ENCODE measurements around the gene CLK1. TPM values are rescaled to one million over a fixed set of nuclear protein-coding genes. Genes with fewer than 3 reads are reported as not detected.
"Not testable (repeated sequence)": the region's sequence is repeated elsewhere in the genome, so short reads cannot be mapped to it uniquely, and the experiment has no call there.

Gene CLK1
- polyA plus RNA-seq, 3 donors, result 55.4 to 253 (median 74.5) TPM

DNA sequence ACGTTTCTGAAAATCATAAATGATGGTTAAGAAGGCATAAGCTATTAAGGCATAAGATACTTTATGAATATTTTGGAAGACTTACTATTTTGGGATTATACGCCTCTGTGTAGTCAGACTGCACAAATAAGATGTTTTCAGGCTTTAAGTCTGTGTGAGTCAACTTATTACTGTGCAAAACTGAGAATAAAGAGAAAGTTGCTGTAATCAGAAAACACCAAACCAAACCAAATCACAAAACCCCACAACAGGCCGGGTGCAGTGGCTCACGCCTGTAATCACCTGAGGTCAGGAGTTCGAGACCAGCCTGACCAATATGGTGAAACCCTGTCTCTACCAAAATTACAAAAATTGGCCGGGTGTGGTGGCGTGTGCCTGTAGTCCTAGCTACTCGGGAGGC is 7.7 kb downstream of the CLK1 start:
- no peak overlapping the region for H3K27ac ChIP-seq (ENCODE audit: low read depth, low read length)
- 85 to 88% (median 85%) methylated on average over 8 of the region's 8 CpGs for WGBS, 3 donors

DNA sequence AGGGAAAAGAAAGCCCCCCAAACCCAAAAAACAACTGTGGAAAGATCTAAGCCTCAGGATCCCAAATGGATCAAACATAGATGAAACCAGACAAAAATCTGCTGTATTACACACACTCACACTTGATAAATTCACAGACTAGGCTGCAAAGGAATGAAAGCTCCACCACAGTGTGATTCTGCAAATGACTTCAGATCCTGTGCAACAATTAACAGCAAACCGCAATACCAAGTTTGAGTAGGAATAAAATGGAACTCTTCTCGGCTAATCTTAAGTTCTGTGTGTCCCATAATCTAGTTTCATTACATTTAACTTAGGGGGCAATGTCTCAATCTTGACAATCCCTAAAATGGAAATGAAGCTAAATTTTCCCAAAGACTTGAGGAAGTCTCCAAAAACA is 11.9 kb downstream of the CLK1 start:
- 93 to 99% (median 95%) methylated on average over 2 of the region's 2 CpGs for WGBS, 3 donors

DNA sequence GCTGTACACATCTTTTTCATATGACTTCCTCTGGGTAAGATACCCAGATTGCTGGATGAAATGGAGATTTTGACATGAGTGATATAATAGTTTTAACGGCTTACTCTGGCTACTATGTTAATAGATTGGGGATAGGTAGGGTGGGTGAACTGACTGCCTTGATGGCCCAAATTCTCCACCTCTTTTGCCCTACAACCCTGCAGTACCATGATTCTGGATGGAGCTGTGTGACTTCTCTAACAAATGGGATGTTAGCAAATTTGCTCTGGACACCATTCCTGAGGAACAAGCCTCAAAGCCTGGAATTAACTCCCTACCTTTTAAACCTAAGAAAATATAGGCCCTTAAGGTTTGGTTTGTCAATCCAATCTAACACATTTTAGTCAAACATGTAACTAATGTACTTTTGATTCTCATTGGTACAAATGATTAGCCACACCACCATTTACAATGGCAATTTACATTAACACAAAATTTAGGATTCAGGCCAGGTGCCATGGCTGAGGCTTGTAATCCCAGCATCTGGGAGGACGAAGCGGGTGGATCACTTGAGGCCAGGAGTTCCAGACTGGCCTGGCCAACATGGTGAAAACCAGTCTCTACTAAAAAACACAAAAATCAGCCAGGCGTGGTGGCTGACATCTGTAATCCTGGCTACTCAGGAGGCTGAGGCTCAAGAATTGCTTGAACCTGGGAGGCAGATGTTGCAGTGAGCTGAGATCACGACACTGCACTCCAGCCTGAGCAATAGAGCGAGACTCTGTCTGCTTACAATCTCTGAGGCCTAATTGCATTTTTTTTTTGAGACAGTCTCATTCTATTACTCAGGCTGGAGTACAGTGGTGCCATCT is 12.8 kb downstream of the CLK1 start:
- 95 to 98% (median 98%) methylated on average over 6 of the region's 6 CpGs for WGBS, 3 donors
- no peak overlapping the region for H3K27ac ChIP-seq (ENCODE audit: low read depth, low read length)

More for the DNA sequence above, 11.9 kb downstream of the CLK1 start:
- no peak overlapping the region for H3K27ac ChIP-seq (ENCODE audit: low read depth, low read length)

DNA sequence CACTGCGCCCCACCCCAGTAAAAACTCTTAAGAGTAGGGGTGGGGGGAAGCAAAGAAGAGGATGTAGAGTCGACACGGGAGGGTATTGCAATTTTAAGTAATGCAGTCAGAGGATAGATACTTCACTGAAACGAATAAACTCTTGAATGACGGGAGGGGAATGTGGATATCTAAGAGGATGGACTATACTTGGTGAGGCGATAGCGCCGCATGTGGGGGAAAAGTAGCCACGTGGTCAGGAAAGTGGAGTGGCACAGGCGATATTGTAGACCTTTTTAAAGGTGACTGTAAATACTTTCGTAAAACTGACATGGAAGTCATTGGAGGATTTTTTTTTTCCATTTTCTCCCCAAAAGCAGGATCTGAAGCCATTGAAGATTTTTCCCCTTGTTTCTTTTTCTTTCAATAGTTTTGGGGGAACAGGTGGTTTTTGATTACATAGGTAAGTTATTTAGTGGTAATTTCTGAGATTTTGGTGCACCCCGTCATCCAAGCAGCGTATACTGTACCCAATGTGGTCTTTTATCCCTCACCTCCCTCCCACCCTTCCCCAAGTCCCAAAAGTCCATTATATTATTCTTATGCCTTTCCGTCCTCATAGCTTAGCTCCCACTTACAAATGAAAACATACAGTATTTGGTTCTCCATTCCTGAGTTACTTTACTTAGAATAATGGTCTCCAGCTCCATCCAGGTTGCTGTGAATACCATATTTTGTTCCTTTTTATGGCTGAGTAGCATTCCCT is 13.8 kb downstream of the CLK1 start:
- 87 to 91% (median 89%) methylated on average over 14 of the region's 14 CpGs for WGBS, 3 donors

DNA sequence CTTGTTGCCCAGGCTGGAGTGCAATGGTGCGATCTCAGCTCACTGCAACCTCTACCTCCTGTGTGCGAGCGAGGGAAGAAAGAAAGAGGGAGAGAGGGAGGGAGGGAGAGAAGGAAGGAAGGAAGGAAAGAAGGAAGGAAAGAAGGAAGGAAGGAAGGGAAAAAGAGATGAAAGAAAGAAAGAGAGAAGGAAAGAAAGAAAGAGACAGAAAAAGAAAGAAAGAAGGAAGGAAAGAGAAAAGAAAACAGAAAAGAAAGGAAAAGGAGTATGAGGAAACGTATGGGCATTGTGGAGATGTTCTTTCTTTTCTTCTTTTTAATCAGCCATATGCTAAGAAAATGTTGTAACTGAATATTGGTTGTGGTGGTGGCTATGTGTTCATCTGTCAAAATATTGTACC is 16.5 kb downstream of the CLK1 start:
- 71 to 86% (median 80%) methylated on average over 4 of the region's 4 CpGs for WGBS, 3 donors
- no peak overlapping the region for H3K27ac ChIP-seq (ENCODE audit: low read depth, low read length)

More for the DNA sequence above, 13.8 kb downstream of the CLK1 start:
- H3K27ac ChIP-seq (ENCODE audit: low read depth, low read length), result no peak overlapping the region

DNA sequence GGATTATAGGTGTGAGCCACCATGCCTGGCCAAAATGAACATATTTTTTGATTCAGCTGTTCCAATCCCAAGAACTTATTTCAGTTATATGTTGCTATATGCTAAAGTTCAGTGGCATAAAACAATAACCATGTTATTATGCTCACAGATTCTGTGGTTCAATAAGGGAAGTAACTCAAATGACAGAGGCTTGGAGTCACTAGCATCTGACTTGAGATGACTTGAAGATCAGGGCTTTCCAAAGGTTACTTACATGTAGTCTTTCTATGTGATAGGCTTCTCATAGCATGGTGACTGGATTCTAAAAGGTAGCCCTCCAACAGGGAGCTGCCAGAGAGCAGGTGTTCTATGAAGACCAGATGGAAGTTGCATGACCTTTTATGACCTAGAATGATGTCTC is 17.2 kb downstream of the CLK1 start:
- no peak overlapping the region for H3K27ac ChIP-seq (ENCODE audit: low read depth, low read length)

DNA sequence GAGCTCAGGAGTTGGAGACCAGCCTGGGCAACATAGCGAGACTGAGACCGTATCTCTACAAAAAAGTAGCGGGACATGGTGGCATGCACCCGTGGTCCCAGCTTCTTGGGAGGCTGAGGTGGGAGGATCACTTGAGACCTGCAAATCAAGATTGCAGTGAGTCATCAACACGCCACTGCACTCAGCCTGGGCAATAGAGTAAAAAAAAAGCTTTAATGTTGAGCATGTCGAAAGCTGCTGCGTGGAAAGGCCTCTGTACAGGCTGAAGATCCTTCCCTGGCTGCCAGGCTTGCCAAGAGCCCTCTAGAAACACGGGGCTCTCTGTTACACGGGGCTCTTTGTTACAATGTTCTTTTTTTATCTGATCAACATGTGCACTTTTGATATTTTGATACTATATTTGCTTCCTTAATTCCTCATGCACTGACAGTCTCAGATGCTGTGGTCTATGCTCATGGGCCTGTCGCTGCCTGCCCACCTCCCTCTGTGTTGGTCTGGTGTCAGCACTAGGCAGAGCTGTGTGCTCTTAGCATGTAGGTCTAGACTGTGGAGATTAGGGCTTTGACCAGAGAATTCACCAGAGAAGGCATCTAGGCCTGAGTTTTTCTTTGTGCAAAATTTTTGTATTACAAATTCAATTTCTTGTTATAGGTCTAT is 18.7 kb downstream of the CLK1 start:
- H3K27ac ChIP-seq (ENCODE audit: low read depth, low read length), result no peak overlapping the region
- 87 to 93% (median 88%) methylated on average over 10 of the region's 10 CpGs for WGBS, 3 donors

DNA sequence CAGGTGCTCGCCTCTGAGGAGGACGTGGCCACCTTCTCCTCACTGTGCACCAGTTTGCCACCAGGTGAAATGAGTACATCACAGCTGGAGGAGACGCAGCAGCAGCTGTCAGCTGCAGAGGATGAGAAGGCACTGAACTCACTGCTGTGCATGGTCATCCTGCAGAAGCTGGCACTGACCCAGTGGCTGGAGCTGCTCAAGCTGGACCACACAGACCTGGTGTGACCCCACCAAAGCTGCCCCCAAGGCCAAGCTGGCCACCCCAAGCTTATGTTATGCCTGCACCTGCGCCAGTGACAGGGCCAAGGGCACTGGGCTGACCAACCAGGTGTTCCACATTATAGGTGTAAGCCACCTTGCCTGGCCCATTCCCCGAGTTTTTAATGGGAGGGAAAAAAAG is 19.3 kb downstream of the CLK1 start:
- WGBS, 3 donors, result 85 to 94% (median 93%) methylated on average over 5 of the region's 5 CpGs

DNA sequence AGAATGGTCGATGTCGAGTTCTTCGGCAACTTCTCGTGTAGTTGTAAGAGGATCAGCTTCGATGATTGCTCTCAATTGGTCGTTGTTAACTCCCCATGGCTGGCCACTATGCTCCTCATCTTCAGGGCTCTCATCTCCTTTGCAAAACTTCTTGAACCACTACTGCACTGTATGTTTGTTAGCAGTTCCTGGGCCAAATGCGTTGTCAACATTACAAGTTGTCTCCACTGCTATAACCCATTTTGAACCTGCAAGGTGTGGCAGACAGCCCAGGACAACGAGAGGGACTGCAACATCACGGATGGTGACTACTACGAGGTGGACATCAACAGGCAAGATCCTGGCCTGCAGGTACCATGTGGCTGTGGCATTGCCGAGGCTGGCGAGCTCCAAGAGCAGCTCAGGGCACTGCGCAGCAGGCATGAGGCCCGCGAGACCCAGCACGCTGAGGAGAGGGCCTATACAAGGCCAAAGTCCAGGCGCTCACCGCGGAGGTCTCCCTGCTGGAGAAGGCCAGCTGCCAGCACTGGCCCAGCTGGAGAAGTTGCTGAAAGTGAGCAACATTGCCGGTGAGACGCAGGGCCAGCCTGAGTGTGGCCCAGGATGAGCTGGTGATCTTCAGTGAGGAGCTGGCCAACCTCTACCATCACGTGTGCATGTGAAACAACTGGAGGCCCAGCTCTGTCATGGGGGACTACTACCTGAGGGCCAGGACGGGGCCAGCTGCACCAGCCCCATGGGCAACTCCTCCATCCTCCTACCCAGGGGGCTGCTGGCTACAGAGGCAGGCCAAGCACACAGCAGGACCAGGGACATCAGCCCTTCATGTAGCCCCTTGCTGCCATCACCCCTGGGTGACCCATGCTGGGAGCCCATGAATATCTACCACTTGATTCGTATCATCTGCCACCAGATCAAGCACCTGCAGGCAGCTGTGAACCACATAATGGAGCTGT is 20.2 kb downstream of the CLK1 start:
- H3K27ac ChIP-seq (ENCODE audit: low read depth, low read length), result no peak overlapping the region
- WGBS, 3 donors, result 88 to 93% (median 93%) methylated on average over 24 of the region's 24 CpGs

More for the DNA sequence above, 19.3 kb downstream of the CLK1 start:
- H3K27ac ChIP-seq (ENCODE audit: low read depth, low read length), result no peak overlapping the region

DNA sequence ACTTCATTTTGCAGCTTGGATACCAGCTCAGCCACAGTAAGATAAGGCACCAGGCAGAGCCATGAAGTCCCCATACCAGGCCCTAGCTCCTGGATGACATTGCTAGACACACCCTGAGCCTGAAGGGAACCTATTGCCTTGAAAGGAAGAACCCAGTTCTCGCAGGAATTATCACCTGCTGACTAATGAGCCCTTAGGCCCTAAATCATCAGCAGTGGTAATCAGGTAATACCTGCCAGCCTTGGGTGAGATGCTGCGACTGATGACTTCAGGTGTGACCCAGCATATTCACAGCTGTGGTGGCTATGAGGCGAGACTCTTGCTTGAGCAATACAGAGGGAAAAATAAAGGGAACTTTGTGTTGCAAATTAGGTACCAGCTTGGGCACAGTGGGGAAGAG is 24.9 kb downstream of the CLK1 start:
- 79 to 92% (median 89%) methylated on average over 3 of the region's 3 CpGs for WGBS, 3 donors
- H3K27ac ChIP-seq (ENCODE audit: low read depth, low read length), result no peak overlapping the region

DNA sequence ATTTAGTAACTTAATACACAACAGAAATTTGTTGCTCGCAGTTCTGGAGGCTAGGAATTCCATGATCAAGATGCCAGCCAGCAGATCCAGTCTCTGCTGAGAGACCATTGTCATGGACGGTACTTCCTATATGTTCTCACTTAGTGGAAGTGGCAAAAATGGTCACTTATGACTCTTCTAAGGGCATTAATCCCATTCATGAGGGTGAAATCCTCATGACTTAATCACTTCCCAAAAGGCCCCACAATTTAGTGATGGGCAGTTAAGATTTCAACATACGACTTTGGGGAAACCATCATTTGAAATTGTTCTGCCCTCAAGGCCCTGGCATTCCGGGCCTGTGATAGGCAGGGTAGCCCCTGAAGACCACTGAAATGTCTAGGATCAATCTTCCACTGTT is 29.8 kb downstream of the CLK1 start:
- WGBS, 3 donors, result 87 to 88% (median 88%) methylated on average over 4 of the region's 4 CpGs
- H3K27ac ChIP-seq (ENCODE audit: low read depth, low read length), result no peak overlapping the region

DNA sequence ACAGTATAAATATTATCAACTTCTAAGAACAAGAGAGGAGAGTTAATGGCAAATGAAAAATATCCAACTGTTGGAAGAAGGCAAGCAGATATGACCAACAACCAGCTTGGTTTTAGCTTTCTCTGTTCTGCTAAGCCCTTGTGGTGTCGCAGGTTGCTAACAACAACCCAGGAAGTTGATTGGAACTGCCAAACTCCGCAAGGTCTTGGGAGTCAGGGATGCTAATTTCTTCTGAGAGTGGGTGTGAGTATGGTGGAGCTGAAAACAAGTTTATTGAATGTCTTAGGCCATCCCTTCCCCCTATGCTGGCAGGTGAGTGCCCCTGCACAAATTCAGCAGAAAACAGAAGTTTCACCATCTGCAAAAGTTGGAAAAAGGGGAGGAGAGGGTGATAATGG is 35.2 kb downstream of the CLK1 start:
- 90 to 97% (median 92%) methylated on average over 2 of the region's 2 CpGs for WGBS, 3 donors
- no peak overlapping the region for H3K27ac ChIP-seq (ENCODE audit: low read depth, low read length)

DNA sequence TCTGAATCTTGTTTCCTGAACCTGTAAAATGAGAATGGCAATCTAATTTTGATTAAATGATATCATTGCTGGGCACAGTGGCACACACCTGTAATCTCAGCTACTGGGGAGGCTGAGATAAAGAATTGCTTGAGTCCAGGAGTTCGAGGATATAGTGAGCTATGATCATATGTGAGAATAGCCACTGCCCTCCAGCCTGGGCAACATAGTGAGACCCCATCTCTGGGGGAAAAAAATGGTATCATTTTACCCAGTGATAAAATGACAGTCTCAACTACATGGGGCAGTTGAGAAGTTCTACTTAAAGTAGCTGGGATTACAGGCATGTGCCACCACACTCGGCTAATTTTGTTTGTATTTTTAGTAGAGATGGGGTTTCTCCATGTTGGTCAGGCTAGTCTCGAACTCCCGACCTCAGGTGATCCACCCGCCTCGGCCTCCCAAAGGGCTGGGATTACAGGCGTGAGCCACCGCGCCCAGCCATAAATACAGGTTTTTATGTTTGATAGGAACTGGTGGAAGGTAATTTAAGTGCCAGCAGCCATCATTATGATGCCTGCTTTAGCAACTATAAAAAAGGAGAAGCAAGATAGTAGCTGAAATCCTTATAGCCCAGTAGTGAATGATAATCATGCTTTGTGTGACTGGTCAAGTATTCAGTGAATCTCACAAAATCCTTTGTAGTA is 35.7 kb downstream of the CLK1 start:
- no peak overlapping the region for H3K27ac ChIP-seq (ENCODE audit: low read depth, low read length)
- 94 to 97% (median 94%) methylated on average over 9 of the region's 9 CpGs for WGBS, 3 donors

DNA sequence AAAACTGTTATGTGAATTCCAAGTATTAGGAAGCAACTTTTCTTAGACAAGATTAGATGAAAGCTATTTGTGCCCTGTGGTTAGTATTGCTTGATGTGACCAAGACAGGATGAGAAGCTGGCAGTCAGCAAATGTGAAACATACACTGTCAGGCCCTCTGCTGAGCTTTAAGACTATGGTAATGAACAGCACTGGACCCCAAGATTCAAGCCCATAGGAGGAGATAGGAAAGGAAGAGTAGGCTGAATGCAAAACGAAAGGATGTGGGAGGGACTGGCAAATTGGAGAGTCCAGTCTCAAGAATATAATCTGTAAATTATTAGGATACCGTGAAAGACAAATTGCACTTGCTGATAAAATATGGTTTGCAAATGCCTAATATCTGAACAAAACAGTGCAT is 36.4 kb downstream of the CLK1 start:
- 70 to 87% (median 78%) methylated on average over 2 of the region's 2 CpGs for WGBS, 3 donors

DNA sequence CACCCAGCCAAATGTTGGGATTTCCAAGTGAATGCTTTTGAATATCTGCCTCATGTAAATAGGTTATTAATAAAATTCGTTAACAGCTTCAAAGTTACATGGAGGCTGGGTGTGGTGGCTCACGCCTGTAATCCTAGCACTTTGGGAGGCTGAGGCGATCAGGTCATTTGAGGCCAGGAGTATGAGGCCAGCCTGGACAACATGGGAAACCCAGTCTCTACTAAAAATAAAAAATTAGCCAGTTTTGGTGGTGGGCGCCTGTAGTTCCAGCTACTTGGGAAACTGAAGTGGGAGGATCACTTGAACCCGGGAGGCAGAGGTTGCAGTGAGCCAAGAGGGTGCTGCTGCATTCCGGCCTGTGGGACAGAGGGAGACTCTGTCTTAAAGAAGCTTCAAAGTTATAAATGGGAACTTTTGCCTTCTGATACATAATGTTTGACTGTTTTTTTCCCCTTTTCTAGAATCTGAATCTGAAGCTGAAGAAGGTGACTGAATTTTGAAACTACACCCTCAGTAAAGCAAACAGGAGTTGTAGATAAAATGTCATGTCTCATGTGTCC is 42.7 kb downstream of the CLK1 start:
- WGBS, 3 donors, result 89 to 94% (median 92%) methylated on average over 6 of the region's 6 CpGs
- H3K27ac ChIP-seq (ENCODE audit: low read depth, low read length), result no peak overlapping the region

More for the DNA sequence above, 36.4 kb downstream of the CLK1 start:
- no peak overlapping the region for H3K27ac ChIP-seq (ENCODE audit: low read depth, low read length)

DNA sequence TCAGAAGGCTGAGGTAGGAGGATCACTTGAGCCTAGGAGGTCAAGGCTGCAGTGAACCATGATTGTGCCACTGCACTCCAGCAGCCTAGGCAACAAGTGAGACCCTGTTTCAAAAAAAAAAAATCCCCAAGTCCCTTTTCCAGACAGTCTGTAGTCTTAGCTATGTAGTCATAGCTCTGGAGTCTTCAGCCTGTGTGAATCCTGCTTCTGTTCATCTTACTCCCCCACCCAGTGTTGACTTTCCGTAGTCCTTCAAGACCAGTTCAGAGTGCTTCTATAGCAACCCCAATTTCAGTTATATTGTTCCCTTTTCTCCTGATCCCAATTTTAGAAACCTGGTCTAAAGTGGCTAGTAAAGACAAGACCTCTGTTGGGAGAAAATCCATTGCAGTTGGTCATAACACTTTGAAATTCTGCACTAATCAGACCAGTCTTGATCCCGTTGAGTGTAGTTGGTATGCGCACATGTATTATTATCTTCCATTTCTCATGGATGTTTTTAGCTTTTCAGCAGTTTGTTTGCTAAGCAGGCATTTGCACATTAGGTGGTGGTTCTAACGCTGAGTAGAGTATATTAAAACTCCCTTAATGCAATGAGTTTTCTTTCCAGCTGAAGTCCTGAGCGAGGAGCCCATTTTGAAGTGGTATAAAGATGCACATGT is 43.8 kb downstream of the CLK1 start:
- WGBS, 3 donors, result 93 to 95% (median 94%) methylated on average over 5 of the region's 5 CpGs
- no peak overlapping the region for H3K27ac ChIP-seq (ENCODE audit: low read depth, low read length)

DNA sequence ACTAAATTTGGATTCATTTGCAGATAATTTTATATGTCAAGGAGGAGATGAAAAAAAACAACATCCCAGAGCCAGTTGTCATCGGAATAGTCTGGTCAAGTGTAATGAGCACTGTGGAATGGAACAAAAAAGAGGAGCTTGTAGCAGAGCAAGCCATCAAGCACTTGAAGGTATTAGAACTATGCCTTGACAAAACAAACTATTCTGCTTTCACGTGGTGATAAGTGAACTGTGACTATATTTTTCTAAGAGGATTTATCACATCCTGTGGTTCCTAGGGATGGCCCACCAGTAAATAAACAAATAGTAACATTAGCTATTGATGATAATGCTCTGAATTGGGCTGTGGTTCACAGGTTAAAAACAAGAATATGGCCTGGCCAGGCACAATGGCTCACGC is 45.7 kb downstream of the CLK1 start:
- H3K27ac ChIP-seq (ENCODE audit: low read depth, low read length), result not testable (repeated sequence)
- 83 to 87% (median 86%) methylated on average over 3 of the region's 3 CpGs for WGBS, 3 donors

All from adipose tissue (tissue), 3 donors.